CD4-positive, alpha-beta T cell treated with Interleukin-6 for 4 hours (primary cell): ENCODE results near the gene RABGAP1L.
A peak's percentile ranks its signal among the peaks of the same experiment; 100 is the strongest.
"Not testable (repeated sequence)": the region's sequence is repeated elsewhere in the genome, so short reads cannot be mapped to it uniquely, and the experiment has no call there.

Experiments used
- DNase-seq: peaks from one replicate; pipeline ENCODE4 v3.0.0-alpha.2; 2020; ENCODE audit warnings: mixed read lengths

The RABGAP1L gene

DNA sequence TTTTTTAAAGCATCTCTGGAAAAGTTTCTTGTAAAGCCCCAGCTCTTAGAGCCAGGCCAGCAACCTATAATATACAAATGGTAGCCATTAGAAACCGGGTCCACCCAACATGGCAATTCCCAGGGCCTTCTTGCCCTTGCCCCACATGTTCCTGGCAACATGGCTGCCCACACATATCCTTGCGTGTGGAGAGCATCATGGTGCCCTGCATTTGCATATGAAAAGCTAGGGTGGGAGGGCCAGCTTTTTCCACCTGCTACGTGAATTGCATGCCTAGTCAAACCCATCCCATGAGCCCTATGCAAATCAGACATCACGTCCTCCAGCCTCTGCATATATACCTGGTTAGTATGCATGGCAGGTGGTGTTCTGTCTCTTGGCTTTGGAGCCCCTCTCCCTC lies 88.2 kb downstream of the RABGAP1L start:
- no peak for DNase-seq

DNA sequence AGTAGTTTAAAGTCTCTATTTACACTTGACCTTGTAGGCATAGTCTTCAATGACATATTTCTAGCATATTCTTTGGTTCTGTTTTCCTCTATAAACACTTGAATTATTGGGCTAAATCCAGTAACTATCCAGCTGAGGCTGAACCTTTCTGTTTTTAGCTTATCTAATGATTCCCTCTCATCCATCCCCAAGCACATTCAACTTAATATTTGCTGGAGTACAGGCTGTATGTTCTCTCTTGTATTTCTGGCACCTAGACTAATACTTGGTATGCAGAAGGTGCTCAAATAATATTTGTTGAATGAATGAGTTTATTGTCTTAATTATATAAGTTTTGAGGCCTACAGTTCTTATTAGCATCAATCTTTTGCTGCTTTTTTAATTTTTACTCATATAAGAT lies 88.7 kb downstream of the RABGAP1L start:
- DNase-seq = no peak

DNA sequence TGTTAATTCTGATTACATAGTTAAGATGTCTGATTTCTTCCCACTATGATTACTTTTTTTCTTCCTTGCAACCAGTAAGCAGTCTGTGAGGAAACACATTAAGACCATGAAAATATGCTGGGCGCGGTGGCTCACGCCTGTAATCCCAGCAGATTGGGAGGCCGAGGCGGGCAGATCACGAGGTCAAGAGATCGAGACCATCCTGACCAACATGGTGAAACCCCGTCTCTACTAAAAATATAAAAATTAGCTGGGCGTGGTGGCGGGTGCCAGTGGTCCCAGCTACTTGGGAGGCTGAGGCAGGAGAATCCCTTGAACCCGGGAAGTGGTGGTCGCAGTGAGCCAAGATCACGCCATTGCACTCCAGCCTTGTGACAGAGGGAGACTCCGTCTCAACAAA lies 97.1 kb downstream of the RABGAP1L start:
- not testable (repeated sequence) for DNase-seq

DNA sequence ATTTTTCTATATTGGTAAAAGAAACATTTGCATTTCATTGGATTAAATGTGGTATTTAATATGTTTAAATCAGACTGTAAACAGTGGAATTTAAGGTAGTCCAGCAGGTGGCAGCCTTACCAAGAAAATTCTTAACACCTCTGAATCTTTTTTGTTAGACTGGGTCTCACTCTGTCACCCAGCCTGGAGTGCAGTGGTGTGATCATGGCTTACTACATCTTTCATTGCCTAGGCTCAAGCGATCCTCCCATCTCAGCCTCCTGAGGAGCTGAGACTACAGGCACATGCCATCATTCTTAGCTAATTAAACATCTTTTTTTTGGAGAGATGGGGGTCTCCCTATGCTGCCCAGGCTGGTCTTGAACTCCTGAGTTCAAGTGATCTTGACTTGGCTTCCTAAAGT lies 98.8 kb downstream of the RABGAP1L start:
- DNase-seq = peak; percentile 50

DNA sequence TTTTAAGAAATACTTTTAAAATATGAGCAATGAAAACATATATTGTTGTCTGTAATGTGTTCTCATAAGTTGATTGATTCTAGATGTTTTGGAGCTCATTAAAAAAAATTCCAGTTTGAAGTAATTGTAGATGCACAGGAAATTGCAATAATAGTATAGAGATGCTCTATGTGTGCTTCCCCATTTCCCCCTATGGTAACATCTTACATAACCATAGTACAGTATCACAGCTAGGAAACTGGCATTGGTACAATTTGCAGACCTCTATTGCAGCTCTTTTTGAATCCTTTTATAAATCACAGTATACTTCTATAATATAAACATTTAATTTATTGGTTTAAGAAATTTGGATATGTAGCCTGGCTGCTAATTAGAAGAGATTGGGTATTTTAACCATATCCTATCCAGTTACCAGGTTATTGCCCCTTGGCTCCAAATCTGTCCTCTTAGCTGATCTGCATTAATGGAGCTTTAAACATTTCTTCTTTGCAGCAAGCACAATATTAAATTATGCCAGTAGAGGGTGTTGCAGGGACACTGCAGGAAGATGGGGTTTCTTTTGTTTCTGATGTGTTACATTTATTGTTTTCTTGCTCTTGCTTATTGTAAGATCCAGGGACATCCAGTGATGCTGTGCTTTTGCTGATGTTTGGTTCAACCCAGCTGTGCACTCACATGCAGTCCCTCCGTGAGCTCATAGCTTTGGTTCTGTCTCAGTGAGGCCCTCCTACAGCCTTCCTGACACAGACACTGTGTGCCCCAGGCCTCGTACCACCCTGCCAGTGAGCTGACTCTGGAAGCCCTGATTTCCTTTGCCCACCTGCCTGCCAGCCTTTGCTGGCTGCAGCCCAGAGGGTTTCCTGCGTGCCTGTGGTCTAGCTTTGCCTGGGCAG lies 103.3 kb downstream of the RABGAP1L start:
- no peak for DNase-seq

DNA sequence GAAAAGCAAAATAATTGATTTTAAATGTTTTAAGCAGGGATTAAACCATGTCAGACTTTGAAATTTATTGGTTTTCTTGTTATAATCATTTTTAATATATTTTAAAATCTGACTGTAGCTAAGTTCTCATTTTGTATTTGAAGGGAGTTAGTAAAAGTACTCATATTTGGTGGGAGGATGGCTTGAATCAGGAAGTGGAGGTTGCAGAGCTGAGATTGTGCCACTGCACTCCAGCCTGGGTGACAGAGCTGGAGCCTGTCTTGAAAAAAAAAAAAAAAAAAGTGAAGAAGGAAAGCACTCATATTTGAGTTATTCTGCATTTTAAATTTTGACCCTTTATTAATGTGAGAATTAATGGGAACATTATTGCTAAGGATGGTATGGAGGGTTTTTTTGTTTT lies 106.0 kb downstream of the RABGAP1L start:
- DNase-seq = no peak

DNA sequence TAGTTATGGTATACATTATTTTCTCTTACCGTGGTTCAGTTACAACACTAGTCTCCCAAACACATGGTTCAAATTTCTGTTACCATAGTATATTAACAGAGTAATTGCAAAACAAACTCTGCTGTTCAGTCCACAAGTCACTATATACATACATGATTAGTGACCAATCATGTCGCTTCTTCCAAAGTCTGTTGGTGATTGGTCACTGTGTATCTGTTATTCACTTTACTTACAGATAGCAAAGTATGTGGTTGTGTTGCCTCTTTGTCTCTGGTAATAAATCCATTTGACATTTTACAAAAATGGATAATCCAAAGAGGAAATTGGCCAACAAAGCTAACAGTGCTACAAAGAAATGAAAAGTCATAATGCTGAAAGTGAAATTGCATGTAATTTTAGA lies 107.2 kb downstream of the RABGAP1L start:
- no peak for DNase-seq

DNA sequence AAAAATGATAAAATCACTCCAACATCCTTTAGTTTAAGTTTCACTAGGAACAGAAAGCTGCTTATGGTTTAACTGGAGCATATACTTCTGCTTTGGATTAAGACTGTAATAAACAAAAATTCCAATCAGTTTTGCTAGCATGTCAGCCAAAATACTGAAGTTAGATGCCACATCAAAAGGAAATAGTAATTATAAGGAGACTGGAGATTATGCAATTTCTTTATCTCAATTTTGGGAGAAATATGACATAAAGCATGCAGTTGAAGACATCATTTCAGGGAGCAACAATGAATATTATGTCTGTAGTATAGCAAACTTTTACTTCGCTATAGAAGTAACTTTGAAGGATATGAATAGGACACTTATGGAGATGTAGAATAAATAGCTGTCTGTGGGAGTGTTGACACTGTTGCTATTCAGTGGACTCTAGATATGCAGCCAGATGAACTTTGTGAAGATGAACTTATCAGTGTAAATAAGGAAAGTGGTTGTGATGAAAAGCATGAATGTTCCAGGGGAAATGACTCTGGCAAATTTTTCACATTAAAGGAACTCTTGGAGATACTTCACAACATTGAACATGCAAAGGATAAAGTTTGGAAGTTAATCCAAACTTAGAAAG lies 107.8 kb downstream of the RABGAP1L start:
- DNase-seq = no peak

DNA sequence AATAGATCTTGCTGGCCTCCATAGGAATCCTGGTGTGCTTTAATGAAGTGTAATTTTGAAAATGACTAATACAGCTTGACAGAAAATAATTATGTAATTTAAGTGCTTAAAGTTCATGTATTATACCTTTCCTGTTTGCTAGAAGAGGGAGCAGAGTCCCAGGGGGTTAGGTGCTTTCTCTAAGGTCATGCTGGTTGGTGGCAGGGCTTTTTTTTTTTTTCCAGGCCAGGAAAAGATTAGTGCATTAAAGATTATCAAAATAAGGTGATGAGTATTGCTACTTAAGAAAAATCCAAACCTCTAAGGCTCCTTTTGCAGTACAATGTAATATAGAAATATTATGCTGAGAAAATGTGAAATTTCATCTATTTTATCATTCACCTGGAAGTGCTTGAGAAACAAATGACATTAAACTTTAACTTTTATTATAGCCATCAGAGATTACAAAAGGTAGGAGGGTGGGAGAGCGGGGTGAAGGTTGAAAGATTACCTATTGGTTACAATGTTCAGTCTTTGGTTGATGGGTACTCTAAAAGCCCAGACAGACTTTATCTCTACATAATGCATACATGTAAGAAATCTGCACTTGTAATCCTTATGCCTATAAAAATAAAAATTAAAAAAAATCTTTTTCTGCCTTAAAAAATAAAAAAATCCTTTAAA lies 110.8 kb downstream of the RABGAP1L start:
- DNase-seq = no peak

DNA sequence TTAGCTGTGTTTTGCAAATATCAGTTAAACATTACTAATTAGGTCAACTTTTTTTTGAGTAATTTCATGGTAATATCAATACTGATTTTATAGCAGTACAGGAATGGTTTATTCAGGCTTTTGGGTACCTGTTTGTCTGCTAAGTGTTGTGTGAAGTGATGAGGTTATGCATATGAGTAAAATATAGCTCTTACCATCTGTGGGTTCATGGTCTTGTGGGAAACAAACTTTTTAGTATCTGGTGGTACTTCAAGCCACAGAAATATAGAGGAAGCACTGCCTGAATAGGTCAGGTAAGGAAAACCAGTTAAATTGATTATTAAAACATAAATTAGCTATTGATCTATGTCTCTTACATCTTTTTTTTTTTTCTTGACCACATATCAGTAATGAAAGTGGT lies 113.9 kb downstream of the RABGAP1L start:
- DNase-seq = no peak

DNA sequence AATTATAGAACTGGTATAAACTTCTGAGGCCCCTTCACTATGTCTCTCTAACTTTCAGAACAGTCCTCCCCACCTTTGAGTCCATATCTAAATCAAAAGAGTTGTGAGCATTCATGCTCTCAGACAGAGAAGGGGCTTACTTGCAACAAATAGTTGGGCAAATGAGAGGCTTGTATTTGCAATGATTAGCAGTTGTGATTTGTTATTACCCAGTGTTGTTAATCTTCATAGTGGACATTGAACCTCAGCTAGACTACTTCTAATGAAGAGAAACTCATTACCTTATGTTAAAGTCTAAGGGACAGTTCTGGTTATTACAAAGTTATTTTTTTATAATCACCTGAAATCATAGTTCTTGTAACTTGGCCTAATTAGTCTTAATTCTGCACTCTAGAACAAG lies 114.5 kb downstream of the RABGAP1L start:
- no peak for DNase-seq

DNA sequence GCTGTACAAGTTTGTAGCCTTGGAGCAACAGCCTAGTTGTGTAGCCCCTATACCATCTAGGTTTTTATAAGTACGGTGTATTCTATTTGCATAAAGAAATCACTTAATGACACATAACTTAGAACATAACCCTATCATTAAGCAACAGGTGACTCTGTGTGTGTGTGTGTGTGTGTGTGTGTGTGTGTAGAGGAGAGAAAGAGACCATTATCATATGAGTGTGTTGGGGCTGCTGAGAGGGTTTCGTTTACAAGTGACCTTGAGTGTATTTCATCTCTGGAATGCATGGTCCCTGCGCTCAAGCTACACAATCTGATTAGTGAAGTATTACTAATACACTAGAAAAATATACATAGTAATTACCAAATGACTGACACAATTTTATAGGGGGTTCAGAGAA lies 115.1 kb downstream of the RABGAP1L start:
- DNase-seq = no peak

DNA sequence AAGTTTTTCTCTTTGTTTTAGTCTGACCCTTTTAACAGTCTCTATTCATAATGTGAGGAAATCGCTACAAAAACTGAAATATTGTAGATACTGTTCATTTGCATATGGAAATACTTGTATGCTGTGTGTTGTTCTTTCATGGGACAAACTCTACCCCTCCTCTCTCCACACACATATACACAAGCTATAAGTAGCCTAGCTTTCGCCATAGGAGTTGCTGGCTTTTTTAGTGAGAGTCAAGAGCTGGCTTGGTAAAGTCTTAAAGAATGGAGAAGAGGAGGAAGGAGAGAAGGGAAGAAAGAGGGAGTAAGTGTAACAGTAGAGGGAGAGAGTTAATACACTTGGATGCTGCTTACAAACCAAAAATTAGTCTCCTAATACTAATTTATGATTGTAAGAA lies 115.6 kb downstream of the RABGAP1L start:
- DNase-seq = no peak

DNA sequence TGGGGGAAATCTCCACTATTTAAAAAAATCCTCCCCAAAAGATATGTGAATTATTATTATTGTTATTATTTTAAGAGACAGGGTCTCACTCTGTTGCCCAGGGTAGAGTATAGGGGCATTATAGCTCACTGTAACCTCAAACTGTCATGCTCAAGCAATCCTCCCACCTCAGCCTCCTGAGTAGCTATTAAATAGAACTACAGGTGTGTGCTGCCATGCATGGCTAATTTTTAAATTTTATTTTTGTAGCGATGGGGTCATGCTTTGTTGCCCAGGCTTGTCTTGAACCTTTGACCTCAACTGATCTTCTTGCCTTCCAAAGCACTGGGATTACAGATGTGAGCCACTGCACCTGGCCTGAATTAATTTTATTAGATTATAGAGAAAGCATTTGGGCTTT lies 116.8 kb downstream of the RABGAP1L start:
- no peak for DNase-seq

DNA sequence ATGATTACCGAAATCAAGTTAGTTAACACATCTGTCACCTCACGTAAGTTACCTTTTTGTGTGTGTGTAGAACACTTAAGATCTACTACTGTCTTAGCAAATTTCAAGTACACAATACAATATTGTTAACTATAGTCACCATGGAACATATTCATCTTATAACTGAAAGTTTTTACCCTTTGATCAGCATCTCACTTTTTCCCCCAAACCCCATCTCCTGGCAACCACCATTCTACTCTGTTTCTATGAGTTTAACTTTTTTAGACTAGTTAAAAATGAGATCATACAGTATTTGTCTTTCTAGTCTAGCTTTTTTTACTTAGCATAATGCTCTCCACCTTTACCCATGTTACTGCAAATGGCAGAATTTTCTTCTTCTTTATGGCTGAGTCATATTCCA lies 124.7 kb downstream of the RABGAP1L start:
- no peak for DNase-seq

DNA sequence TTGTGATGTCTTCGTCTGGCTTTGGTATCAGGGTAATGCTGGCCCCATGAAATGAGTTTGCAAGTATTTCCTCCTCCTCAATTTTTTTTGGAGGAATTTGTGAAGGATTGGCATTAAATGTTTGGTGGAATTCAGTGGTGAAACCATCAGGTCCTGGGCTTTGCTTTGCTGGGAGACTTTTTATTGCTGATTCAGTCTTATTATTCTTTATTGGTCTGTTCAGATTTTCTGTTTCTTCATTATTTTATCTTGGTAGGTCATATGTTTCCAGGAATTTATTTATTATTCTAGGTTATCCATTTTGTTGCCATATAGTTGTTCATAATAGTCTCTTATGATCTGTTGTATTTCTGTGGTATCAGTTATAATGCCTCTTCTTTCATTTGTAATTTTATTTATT lies 126.7 kb downstream of the RABGAP1L start:
- DNase-seq = no peak

DNA sequence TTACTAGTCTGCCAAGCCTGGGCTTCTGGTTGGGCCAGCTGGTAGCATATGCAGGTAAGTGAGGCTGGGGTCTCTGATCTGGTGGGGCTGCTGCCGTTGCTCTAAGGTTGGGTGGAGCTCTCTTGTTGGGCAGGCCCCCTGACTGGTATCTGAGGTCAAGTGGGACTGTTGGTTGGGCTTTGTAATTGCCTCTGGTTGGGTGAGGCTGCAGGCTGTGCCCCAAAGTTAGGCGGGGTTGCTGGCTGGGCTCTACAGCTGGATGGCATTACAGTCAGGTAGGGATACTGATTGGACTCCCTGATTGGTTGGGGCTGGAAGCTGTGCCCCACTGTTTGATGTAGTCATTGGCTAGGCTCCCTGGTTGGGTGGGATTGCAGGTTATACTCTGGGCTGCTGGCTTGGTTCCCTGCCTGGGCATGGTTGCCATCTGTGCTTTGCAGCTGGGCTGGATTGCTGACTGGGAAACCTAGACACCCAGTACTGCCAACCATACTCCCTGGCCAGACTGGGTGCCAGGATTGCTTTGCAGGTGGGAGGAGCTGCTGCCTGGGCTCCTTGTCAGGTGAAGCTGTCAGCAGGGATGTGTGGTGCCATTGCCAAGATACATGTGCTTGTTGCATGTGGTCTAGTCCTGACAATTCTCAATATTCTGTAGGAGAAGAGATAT lies 130.5 kb downstream of the RABGAP1L start:
- no peak for DNase-seq

DNA sequence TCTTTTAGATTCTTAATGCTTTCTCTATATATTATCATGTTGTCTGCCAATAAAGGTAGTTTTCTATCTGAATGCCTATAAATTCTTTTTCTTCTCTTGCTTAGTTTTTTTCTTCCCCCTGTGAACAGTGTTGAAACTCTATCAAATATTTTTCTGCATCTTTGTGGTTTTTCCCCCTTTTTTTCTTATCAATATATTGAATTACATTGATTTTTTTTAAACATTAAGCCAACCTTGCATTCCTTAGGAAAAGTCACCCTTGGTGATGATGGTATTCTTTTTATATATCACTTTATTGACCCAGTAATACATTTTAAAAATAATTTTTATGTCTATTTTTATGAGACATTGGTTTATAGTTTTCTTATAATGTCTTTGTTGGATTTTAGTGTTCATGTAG lies 131.7 kb downstream of the RABGAP1L start:
- DNase-seq = no peak

DNA sequence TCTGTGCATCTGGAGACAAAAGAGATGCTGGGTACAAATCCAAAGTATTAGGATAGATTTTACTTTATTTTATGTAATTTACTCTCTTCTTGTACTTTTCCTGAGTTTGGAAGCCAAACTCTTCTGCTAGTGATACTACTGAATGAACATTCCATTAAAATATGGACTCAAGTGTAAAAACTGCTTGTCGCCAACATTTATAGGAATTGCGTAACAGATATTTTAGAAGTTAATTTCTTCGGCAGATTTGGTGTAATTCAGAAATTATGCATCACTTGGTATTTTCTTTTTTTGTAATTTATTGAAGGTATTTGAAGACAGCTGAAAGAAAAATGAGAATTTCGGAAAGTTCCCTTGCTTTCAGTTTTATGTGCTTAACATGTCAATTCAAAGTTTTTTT lies 137.0 kb downstream of the RABGAP1L start:
- DNase-seq = no peak

DNA sequence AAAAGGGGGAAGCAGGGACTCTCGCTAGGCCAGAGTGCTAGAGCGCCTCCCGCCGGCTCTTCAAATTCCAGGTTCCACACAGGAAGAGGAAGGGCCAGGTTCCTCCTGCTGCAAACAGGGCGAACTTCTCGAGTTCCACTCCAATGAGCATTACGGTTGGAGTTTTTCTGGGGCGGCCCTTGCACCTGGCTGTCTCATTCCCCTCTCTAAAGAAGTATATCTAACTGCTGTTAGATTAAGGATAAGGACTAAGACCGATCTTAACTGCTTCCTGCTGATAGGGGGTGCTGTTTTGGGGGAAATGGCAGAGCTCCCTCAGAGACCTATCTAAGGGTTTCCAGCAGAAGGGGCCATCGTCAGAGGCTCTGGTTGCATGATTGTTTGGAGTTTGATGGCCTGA lies 138.0 kb downstream of the RABGAP1L start:
- no peak for DNase-seq

DNA sequence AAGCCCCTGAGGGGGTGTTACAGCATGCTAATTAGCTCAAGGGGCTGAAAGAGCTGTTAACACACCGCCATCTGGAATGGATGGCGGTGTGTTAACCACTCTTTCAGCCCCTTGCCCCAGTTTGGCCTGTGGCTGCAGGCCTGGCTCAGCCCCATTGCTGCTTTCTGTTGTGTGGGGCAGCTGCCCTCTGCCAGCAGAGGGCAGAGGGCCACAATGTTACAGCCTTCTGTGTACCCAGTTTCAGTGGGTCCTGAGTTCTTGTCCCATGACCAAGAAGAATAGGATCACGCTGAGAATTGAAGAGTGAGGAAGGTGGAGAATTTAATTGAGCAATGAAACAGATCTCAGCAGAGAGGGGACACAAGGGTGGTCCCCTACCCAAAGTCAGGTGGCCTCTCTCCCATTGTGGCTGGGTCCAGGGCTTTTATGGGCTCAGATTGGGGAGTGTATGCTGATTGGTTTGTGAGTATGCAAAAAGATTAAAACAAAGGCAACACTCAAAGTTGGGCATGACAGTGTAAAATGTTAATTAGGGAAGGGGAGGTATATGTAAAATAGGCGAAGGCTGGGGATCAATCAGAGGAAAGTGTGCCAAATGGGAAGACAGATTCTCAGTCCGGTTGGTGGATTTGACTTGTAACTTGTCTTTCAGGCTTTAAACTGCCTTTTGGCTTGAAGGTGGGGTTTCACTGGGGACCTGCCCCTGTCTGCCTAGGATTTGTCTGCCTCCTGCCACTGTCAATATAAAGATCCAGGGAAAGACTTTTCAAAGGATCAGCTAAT lies 142.2 kb downstream of the RABGAP1L start:
- DNase-seq = no peak

DNA sequence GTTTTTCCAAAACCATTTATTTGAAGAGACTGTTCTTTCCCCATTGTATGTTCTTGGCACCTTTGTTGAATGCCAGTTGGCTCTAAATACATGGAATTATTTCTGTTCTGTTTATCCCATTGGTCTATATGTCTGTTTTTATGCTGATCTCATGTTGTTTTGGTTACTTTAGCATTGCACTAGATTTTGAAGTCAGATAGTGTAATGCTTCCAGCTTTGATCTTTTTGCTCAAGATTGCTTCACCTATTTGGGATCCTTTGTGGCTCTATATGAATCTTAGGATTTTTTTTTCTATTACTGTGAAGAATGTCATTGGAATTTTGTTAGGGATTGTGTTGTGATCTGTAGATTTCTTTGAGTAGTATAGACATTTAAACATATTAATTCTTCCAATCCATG lies 149.3 kb downstream of the RABGAP1L start:
- no peak for DNase-seq

DNA sequence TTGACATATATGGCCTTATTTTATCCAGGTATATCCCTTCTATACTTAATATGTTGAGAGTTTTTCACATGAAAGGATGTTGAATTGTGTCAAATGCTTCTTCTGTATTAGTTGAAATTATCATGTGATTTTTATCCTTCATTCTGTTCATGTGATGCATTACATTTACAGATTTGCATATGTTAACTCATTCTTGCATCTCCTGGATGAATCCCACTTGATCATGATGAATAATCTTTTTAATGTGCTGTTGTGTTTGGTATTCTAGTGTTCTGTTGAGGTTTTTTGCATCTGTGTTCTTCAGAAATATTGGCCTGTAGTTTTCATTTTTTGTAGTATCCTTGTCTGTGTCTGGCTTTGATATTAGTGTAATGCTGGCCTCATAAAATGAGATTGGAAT lies 150.2 kb downstream of the RABGAP1L start:
- no peak for DNase-seq
